SK-N-MC (cell line): ENCODE measurements around the gene GPR160.

Source experiments
- DNase-seq: peaks from one replicate; pipeline ENCODE4 v3.0.0-alpha.2; 2011; ENCODE audit warnings: low read depth, low spot score
- H3K27ac ChIP-seq: fragments of 200-600 bp; sonication (generic); 2 replicates; pipeline ENCODE4 v1.5.1; 2016; ENCODE audit warnings: mixed run types
- H3K36me3 ChIP-seq: fragments of 200-600 bp; sonication (generic); 2 replicates; pipeline ENCODE4 v1.6.1; 2017; ENCODE audit warnings: antibody characterized with exemption, low read length, mixed read lengths; ENCODE audit not compliant: insufficient read depth
- H3K4me3 ChIP-seq: fragments of 200-600 bp; sonication (generic); 2 replicates; pipeline ENCODE4 v1.5.1; 2016
- H3K9ac ChIP-seq: fragments of 200-600 bp; sonication (generic); 2 replicates; pipeline ENCODE4 v1.8.0; 2017; ENCODE audit warnings: mixed run types, mixed read lengths; ENCODE audit not compliant: insufficient read length
- H3K9me3 ChIP-seq: fragments of 200-600 bp; sonication (generic); 2 replicates; pipeline ENCODE4 v1.6.1; 2017; ENCODE audit warnings: low read depth, mild to moderate bottlenecking, antibody characterized with exemption, low read length, moderate library complexity, mixed read lengths
- EZH2 ChIP-seq: fragments of 200-600 bp; sonication (generic); IDR thresholded peaks from one replicate; pipeline ENCODE4 v1.6.1; 2017; ENCODE audit warnings: antibody characterized with exemption
- FOXP2 ChIP-seq: optimal IDR thresholded peaks from 2 replicates; pipeline ENCODE3; 2011; ENCODE audit warnings: mild to moderate bottlenecking, moderate library complexity; ENCODE audit not compliant: insufficient read depth; ENCODE audit errors: extremely low read length, control extremely low read depth
- POLR2AphosphoS5 ChIP-seq: IDR thresholded peaks from 2 replicates; pipeline ENCODE4 v1.6.1; 2012; ENCODE audit warnings: mild to moderate bottlenecking, low read depth, low read length, borderline replicate concordance

GPR160 gene

DNA sequence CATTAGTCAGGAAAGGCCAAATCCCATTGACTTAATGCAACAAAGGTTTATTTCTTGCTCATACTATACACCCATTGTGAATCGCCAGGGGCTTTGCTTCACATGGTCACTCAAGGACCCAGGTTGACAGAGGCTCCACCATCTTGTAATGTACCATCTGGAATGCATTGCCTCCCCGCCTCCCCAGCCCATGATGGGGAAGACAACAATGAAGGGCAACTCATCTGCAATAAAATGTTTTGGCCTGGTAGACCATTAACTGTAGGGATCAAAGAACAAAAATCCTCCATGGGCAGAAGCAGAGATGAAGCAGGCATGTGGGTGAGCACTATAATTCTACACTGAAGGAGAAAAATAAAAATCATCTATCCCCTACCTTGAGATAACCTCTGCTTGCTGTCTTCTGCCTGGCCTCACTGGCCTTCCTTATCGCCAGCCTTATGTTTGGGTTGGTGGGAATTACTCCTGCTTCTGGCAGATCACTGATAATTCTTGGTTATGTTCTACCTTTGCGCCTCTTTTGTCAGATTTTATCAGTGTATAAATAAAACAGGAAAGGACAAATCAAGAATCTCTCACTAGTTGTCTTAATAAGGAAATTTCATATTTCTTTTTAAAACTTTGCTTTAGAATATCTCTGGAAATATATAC lies 37.8 kb downstream of the GPR160 start:
- Histone ChIP-seq H3K9ac (no peak overlapping the region), H3K36me3 (peaks cover 5% of the 10 kb centered on the region; the same call in 1 of the 2 replicates), H3K9me3 (no peaks in the 10 kb centered on the region), H3K4me3 (no peak overlapping the region), H3K27ac (no peak overlapping the region)
- no peak for DNase-seq
- TF ChIP-seq FOXP2 (no peak), POLR2AphosphoS5 (no peak), EZH2 (no peak)

GRCh38 chr3:170076715-170077238 lies 39.0 kb downstream of the GPR160 start:
- Histone ChIP-seq H3K36me3 (peaks cover 5% of the 10 kb centered on the region; the same call in 1 of the 2 replicates), H3K4me3 (no peak overlapping the region), H3K9ac (no peak overlapping the region), H3K9me3 (no peaks in the 10 kb centered on the region), H3K27ac (no peak overlapping the region)
- no peak for TF ChIP-seq EZH2
- no peak for TF ChIP-seq FOXP2
- TF ChIP-seq POLR2AphosphoS5 = no peak
- no peak for DNase-seq

DNA sequence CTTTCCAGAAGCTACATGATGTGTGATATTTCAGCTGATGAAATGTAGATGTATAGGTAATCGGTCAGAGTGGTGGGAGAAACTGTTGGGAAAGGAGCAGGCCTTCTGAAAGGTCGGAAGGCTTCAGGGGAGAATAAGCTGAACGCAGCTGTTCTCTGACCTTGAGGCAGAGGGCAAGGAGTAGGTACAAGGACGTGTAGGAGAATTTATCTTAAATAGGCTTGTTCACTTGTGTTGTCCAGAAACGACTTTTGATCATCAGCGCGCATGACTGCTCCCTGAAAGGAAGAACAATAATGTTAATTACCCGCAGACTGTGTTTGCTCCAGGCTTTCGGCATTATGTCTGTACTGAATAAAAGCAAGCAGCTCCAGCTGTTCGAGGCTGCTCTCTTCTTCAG lies 39.6 kb downstream of the GPR160 start:
- no peak for DNase-seq
- H3K9me3 ChIP-seq = no peaks in the 10 kb centered on the region
- H3K9ac ChIP-seq = no peak overlapping the region
- H3K36me3 ChIP-seq = peaks cover 8% of the 10 kb centered on the region; the same call in 1 of the 2 replicates
- H3K27ac ChIP-seq = no peak overlapping the region
- no peak for TF ChIP-seq EZH2
- TF ChIP-seq FOXP2 = no peak
- TF ChIP-seq POLR2AphosphoS5 = no peak
- no peak overlapping the region for H3K4me3 ChIP-seq

- H3K9me3 ChIP-seq = no peaks in the 10 kb centered on the region
- no peak overlapping the region for H3K4me3 ChIP-seq
- no peak for TF ChIP-seq POLR2AphosphoS5
- TF ChIP-seq FOXP2 = no peak
- no peak for TF ChIP-seq EZH2
- DNase-seq = no peak
- peaks cover 16% of the 10 kb centered on the region for H3K36me3 ChIP-seq
- H3K27ac ChIP-seq = no peak overlapping the region
- no peak overlapping the region for H3K9ac ChIP-seq
Observed at GRCh38 chr3:170078620-170079281, 41.0 kb downstream of the GPR160 start.

DNA sequence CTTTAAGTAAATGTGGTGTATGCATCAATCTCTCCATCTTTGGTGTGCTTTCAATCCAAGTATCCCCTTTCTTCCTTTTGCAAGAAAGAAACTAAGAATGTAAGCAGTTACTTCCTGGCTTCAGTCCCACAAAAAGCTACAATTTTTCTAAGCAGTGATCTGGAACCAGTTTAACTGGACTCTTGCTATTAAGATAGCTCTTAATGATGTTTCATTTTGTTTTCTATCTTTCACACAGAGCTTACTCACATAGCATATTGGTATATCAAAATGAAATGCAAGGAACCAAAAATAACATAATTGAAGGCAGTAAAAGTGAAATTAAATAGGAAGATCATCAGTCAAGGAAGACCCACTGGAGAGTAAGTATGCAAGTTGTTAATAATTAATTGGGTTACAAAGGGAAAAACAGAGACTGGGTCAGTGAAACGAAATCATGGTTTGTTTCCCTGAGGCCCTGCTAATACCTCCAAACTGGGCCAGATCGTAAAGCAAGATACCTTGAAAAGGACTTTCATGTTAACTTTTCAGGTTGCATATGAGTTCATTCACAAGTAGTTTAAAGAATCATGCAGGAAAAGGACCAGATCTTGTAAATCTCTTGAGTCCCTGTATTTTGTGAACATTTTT lies 41.9 kb downstream of the GPR160 start:
- H3K27ac ChIP-seq = no peak overlapping the region
- TF ChIP-seq FOXP2 (no peak), EZH2 (no peak), POLR2AphosphoS5 (no peak)
- DNase-seq = no peak
- H3K4me3 ChIP-seq = no peak overlapping the region
- peaks cover 23% of the 10 kb centered on the region for H3K36me3 ChIP-seq
- H3K9me3 ChIP-seq = no peaks in the 10 kb centered on the region
- no peak overlapping the region for H3K9ac ChIP-seq

DNA sequence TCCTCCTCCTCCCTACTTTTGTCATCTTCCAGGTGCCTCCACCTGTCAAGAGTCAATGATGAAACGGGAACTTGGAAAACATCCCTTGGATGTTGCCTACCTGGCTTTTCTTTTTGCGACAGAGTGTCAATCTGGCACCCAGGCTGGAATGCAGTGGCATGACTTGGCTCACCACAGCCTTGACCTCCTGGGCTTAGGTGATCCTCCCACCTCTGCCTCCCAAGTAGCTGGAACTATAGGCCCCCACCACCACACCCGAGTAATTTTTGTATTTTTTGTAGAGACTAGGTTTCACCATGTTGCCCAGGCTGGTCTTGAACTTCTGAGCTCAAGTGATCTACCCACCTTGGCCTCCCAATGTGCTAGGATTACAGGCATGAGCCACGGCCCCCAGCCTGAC lies 42.8 kb downstream of the GPR160 start:
- no peak overlapping the region for H3K9ac ChIP-seq
- DNase-seq = no peak
- peaks cover 30% of the 10 kb centered on the region for H3K36me3 ChIP-seq
- H3K9me3 ChIP-seq = no peaks in the 10 kb centered on the region
- no peak overlapping the region for H3K27ac ChIP-seq
- no peak overlapping the region for H3K4me3 ChIP-seq
- no peak for TF ChIP-seq EZH2
- no peak for TF ChIP-seq FOXP2
- TF ChIP-seq POLR2AphosphoS5 = no peak

GRCh38 chr3:170081079-170081741 lies 43.4 kb downstream of the GPR160 start:
- no peak for DNase-seq
- no peak overlapping the region for H3K4me3 ChIP-seq
- H3K9me3 ChIP-seq = no peaks in the 10 kb centered on the region
- peaks cover 35% of the 10 kb centered on the region for H3K36me3 ChIP-seq
- H3K27ac ChIP-seq = no peak overlapping the region
- TF ChIP-seq POLR2AphosphoS5 (no peak), FOXP2 (no peak), EZH2 (no peak)
- no peak overlapping the region for H3K9ac ChIP-seq

DNA sequence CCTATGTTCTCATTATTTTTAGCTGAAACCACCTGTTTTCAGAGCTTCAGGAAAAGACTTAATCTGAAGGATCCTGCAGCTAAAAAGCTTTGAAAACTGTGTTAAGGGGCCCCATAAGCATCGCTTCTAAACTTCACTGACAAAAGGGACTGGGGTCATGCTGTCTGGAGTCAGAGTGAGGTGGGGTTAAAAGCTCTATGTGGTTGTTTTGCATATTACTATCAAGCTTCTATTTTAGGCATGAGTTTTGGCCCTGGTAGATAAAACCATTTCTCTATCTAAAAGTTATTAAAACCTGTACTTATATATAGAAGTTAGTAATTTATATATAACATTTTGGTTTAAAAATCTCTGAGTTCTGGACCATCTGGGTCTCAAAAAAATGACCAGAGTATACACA lies 45.5 kb downstream of the GPR160 start:
- DNase-seq = no peak
- H3K9me3 ChIP-seq = no peaks in the 10 kb centered on the region
- H3K27ac ChIP-seq = no peak overlapping the region
- no peak overlapping the region for H3K4me3 ChIP-seq
- TF ChIP-seq FOXP2 (no peak), POLR2AphosphoS5 (no peak), EZH2 (no peak)
- H3K9ac ChIP-seq = no peak overlapping the region
- H3K36me3 ChIP-seq = peaks cover 44% of the 10 kb centered on the region
